ENCODE results near the gene CCT5.

DNA sequence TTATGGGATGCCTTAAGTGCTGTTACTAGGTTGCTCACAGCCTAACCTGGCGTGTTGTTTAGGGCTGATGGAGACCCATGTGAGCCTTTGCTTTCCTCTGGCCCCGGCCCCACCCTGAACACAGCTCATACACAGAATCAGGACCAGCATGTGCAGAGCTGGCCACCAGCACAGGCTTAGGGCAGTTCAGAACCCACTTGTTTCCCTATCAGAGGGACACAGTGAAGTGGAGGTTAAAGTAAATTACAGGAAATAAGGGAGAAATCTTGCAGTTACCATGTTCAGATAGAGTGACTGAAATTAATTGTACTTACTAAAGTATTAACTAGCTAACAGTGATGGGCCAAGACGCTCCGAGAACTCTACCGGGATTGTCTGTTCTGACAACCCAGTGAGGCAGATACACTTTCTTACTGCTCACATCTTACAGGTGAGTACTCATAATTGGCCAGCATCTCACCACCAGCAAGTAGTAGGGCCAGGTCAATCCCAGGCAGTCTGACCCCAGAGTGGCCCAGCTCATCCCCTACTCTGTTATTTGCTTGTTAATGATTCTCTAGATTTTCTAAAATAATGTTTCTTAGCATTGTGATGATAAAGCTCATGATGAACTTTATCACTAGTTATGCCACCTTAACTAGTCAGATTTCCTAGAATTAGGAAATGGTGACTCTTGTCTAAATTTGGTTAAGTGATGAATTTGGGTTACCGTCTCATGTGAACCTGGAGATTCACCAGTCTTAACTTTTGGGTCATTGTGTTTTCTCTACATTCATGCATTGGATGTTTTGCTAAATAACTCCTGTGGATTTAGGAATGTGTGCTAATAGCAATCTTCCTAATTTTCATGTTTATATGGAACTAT, 15.4 kb downstream of the CCT5 start:
- TF ChIP-seq, protein P1, sequence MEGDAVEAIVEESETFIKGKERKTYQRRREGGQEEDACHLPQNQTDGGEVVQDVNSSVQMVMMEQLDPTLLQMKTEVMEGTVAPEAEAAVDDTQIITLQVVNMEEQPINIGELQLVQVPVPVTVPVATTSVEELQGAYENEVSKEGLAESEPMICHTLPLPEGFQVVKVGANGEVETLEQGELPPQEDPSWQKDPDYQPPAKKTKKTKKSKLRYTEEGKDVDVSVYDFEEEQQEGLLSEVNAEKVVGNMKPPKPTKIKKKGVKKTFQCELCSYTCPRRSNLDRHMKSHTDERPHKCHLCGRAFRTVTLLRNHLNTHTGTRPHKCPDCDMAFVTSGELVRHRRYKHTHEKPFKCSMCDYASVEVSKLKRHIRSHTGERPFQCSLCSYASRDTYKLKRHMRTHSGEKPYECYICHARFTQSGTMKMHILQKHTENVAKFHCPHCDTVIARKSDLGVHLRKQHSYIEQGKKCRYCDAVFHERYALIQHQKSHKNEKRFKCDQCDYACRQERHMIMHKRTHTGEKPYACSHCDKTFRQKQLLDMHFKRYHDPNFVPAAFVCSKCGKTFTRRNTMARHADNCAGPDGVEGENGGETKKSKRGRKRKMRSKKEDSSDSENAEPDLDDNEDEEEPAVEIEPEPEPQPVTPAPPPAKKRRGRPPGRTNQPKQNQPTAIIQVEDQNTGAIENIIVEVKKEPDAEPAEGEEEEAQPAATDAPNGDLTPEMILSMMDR (IDR thresholded peaks at IDR 0.05), result no peak
- no peak for TF ChIP-seq EP300 (IDR thresholded peaks at IDR 0.05)
- TF ChIP-seq POLR2A (IDR thresholded peaks at IDR 0.05), result no peak
- TF ChIP-seq POLR2AphosphoS5 (IDR thresholded peaks at IDR 0.05), result no peak
